NCI-H2107 (cell line): ENCODE results near the gene POC1A.

Experiments
- DNase-seq: peaks from one replicate; lab custom pipeline; 2025; lab: John Stamatoyannopoulos, UW

The POC1A gene

GRCh38 chr3:52150860-52151259 is 3.4 kb downstream of the POC1A start:
- no peak for DNase-seq

- no peak for DNase-seq
Measured at GRCh38 chr3:52150357-52150756, 3.9 kb downstream of the POC1A start.

DNA sequence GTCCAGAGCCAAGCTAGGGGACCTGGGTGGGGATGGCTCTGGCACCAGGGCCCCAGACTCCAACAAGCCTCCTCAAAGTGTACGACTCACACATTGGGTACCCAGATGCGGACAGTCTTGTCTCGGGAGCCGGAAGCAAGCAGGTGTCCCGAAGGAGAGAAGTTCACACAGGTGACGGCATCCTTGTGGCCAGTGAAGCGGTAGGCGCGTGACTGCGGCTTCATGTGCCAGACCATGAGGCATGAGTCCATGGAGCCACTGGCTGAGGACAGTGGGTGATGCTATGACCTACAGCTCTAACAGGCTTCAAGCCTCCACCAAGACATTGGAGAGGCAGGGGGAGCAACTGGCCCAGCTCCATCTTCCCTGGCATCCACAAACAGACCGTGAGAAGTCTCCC is 4.5 kb downstream of the POC1A start:
- no peak for DNase-seq

DNA sequence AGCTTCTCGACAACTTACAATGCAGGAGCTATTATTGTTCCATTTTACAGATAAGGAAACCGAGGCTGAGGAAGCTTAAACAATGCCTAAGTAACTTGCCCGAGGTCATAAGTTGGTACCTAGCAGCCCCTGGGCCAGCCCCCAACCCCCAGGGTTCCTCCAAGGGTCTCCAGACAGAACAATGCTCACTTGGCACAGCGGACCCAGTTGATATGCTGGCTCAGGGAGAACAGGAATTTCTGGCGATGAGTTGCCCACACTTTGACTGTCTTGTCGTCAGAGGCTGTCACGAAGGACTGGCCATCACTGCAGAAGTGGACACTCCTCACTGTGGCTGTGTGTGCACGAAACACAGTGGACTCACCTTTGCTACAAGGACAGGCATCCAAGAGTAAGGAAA is 5.2 kb downstream of the POC1A start:
- DNase-seq = no peak

DNA sequence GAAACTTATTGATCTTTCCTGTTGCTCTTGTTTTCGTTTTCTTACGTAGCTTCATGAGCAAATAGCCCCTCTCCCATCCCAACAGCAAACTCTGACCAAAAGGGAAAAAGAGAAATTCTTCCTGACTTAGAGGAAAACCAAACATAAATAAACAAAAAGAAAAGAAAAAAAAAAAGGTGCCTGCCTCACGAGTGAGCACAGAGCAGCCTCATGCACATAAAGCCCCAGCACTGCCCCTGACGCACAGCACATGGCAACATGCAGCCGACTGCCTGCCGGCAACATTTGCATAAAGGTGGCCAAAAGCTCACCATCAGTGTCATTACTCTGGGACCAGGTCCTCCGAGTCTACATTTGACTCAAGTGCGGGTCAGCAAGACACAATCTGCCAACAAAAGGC is 6.4 kb downstream of the POC1A start:
- DNase-seq = no peak

DNA sequence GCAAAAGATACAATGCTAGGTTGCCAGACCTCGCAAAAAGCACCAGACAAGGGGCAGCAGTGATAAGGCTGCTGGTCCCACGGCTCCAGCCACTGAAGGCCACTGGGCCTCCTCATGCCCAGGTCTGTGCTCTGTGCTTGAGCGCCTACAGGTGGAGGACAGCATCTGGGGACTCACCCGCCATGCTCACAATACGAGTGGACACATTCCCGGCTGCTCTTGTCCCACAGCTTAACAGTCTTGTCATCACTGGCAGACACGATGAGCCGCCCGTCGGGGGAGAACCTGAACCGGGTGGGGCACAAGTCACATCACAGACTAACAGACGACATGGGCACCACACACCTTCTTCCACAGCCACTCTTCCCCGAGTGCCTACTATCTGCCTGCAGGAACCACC is 7.4 kb downstream of the POC1A start:
- DNase-seq = no peak

- no peak for DNase-seq
Measured at GRCh38 chr3:52146189-52146588, 8.0 kb downstream of the POC1A start.

- no peak for DNase-seq
Measured at GRCh38 chr3:52145736-52146110, 8.5 kb downstream of the POC1A start.

DNA sequence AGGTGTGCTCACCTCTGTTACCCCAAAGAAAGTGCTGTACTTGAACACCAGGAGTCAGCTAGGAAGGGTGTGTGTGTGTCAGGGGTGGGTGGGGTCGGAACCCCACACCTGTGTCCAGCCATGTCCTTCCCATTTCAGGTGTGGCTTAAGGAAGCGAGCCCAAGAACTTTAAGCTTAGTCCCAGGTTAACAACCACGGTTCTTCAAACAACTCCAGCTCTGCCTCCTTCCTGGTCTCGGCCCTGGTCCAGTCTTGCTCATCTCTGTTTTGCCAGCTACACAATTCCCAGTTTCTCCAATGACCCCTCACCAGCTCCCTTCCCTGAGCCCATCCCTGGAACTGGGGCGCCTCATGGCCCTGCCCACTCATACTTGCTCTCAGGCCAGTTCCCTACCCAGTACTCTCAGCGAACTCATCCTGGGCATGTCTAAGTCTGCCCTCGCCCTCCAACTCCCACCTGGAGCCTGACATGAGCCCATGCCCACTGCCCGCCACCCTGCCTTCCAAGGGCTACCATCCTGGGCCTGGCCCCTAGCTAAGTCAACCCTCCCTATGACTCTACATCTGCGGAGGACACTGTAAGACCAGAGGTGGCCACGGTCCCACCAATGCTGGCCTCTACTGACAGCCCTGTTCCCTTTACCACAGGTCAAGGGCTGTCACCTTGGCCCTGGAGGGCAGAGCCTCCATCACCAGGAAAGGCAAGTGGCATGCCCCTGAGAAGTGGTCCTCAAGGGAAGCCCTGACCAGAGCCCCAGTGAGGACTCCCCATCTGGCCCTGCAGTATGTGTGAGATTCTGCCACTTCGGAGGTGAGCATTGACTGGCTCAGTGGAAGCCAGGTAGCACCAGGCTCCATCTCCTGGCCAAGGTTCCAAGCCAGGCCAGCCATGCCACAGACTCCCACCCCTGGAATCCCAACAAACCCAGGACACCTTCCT is 9.2 kb downstream of the POC1A start:
- no peak for DNase-seq

- DNase-seq = peak; percentile 16
Measured at GRCh38 chr3:52144034-52144795, 10.0 kb downstream of the POC1A start.

DNA sequence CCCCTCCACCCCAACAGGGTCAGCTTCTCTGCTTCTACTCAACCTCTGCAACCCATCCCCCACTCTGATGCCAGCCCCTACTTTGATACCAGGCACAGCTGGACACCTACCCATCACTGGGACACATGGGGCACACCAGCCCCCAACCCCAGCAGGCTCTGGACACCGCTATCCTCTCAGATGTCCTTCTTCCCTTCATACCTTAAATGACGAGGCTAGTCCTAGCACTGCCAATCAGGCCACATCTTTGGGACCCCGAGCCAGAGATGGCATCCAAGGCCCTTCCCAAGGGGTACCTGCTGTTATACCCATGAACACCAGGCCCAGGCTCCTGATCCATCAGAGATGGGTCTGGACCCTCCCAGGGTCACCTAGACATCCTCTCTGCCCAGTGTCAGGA is 10.6 kb downstream of the POC1A start:
- no peak for DNase-seq

GRCh38 chr3:52143156-52143555 is 11.1 kb downstream of the POC1A start:
- DNase-seq = no peak

GRCh38 chr3:52141751-52142150 is 12.5 kb downstream of the POC1A start:
- DNase-seq = no peak

GRCh38 chr3:52140769-52141168 is 13.5 kb downstream of the POC1A start:
- DNase-seq = no peak

DNA sequence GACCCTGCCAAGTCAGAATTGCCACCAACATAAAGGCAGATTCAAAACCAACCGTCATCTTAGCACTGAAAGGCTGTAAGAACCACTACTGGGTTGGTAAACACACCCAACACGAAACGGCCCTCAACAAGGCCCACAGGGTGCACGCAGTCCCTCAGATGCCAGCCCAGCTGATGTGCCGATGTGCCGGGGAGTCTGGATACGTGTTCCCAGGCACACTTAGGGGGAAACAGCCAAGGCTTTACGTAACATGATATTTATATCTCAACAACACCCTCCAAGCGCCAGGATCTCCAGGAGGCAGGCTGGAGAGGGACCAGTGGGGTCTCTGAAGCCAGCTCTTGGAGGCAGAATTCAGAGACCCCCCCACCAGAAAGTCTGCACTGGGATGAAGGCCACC is 14.2 kb downstream of the POC1A start:
- DNase-seq = no peak

GRCh38 chr3:52137311-52137710 is 16.9 kb downstream of the POC1A start:
- DNase-seq = no peak

GRCh38 chr3:52136513-52136912 is 17.7 kb downstream of the POC1A start:
- DNase-seq = no peak

- DNase-seq = no peak
Measured at GRCh38 chr3:52135332-52135731, 18.9 kb downstream of the POC1A start.

GRCh38 chr3:52134761-52135160 is 19.5 kb downstream of the POC1A start:
- DNase-seq = no peak

DNA sequence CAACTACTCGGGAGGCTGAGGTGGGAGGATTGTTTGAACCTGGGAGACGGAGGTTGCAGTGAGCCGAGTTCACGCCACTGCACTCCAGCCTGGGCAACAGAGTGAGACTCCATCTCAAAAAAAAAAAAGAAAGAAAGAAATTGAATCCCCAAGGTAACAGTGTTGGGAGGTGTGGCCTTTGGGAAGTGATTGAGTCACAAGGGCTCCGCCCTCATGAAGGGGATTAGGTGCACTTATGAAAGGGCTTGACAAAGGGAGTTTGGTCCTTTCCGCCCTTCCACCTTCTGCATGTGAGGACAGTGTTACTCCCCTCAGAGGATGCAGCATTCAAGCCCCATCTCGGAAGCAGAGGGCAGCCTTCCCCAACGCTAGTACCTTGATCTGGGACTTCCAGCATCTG is 21.3 kb downstream of the POC1A start:
- DNase-seq = no peak

- no peak for DNase-seq
Measured at GRCh38 chr3:52132041-52132440, 22.2 kb downstream of the POC1A start.

- no peak for DNase-seq
Measured at GRCh38 chr3:52130966-52131622, 23.1 kb downstream of the POC1A start.
